A549 (cell line): ENCODE data around the gene CD68. TPM values are rescaled to one million over a fixed set of nuclear protein-coding genes. Genes with fewer than 3 reads are reported as not detected.

ENCODE experiments used
- ATAC-seq, 2 experiments: fragments of 200-7000 bp in 1 of 2; fragments of >200 bp in 1 of 2; cut with Nextera tagmentation in 1 of 2; cut with Tn5 transposase in 1 of 2; 3 replicates each; pipeline versions ENCODE4 v1.8.0 to v1.9.1; 2018 to 2020; ENCODE audit warnings: mild to moderate bottlenecking in 1 of 2, moderate library complexity in 1 of 2
- CTCF ChIA-PET: fragments of 300-600 bp; sonication (Branson Sonifier 250); formaldehyde crosslinking; extraction: SDS; loops from one replicate; lab custom pipeline; 2021; ENCODE audit warnings: antibody characterized with exemption, inconsistent platforms; lab: Yijun Ruan, JAX
- POLR2A ChIA-PET: fragments of 350-600 bp; formaldehyde crosslinking; extraction: SDS; loops from one replicate; lab custom pipeline; 2021; ENCODE audit warnings: antibody characterized with exemption, inconsistent platforms; lab: Yijun Ruan, JAX
- DNase-seq, 2 experiments: peaks; one replicate each; pipeline versions ENCODE4 v3.0.0 to v3.0.0-alpha.2; 2011 to 2016; ENCODE audit warnings: low read depth in 1 of 2, low spot score in 1 of 2
- FAIRE-seq: peaks from 2 replicates; lab custom pipeline; 2011; peaks lifted over from hg19 to GRCh38; lab: Jason Lieb, UNC
- H3K27ac ChIP-seq, 2 experiments: fragments of >200 bp; sonication (Bioruptor Twin); formaldehyde crosslinking; 3 replicates each; pipeline ENCODE4 v1.5.1; 2016 to 2017
- H3K4me1 ChIP-seq: fragments of >200 bp; sonication (Bioruptor Twin); formaldehyde crosslinking; 3 replicates; pipeline ENCODE4 v1.6.1; 2016
- H3K4me2 ChIP-seq: fragments of >200 bp; sonication (Bioruptor Twin); formaldehyde crosslinking; 3 replicates; pipeline ENCODE4 v1.6.1; 2016
- H3K4me3 ChIP-seq: fragments of >200 bp; sonication (Bioruptor Twin); formaldehyde crosslinking; 3 replicates; pipeline ENCODE4 v1.5.1; 2016
- H3K9me3 ChIP-seq: fragments of >200 bp; sonication (Bioruptor Twin); formaldehyde crosslinking; 3 replicates; pipeline ENCODE4 v1.6.1; 2016
- CBX2 ChIP-seq: fragments of 200-600 bp; sonication (generic); IDR thresholded peaks from 2 replicates; pipeline ENCODE4 v1.6.1; 2016; ENCODE audit warnings: low read depth, mild to moderate bottlenecking, borderline replicate concordance
- CHD2 ChIP-seq: fragments of 150-350 bp; IDR thresholded peaks from 2 replicates; pipeline ENCODE4 v1.6.1; 2014; ENCODE audit warnings: low read length; ENCODE audit not compliant: partially characterized antibody
- CHD4 ChIP-seq: fragments of 200-600 bp; sonication (generic); IDR thresholded peaks from 2 replicates; pipeline ENCODE4 v1.6.1; 2016; ENCODE audit warnings: antibody characterized with exemption, mild to moderate bottlenecking, borderline replicate concordance
- EHMT2 ChIP-seq: fragments of 200-600 bp; sonication (generic); IDR thresholded peaks from 2 replicates; pipeline ENCODE4 v1.6.1; 2016; ENCODE audit warnings: antibody characterized with exemption, low read depth, mild to moderate bottlenecking, moderate library complexity
- EP300 ChIP-seq, 2 experiments: fragments of >200 bp; sonication (Bioruptor Twin); formaldehyde crosslinking; IDR thresholded peaks; 2 replicates in 1 of 2; 3 replicates in 1 of 2; pipeline ENCODE4 v1.6.1; 2016 to 2017
- ESRRA ChIP-seq: fragments of 150-350 bp; IDR thresholded peaks from 2 replicates; pipeline ENCODE4 v1.6.1; 2014; ENCODE audit warnings: mild to moderate bottlenecking, low read length, borderline replicate concordance
- FOSB ChIP-seq: fragments of 250-450 bp; sonication (Bioruptor Pico); IDR thresholded peaks from 2 replicates; pipeline ENCODE4 v1.5.0; 2020; ENCODE audit warnings: mild to moderate bottlenecking, moderate library complexity
- HES2 ChIP-seq: fragments of >200 bp; sonication (Bioruptor Twin); formaldehyde crosslinking; IDR thresholded peaks from 2 replicates; pipeline ENCODE4 v1.6.1; 2016
- KDM5A ChIP-seq: fragments of 200-600 bp; sonication (generic); IDR thresholded peaks from 2 replicates; pipeline ENCODE4 v1.6.1; 2016; ENCODE audit warnings: antibody characterized with exemption, mild to moderate bottlenecking
- MAFK ChIP-seq: fragments of 450-650 bp; IDR thresholded peaks from 2 replicates; pipeline ENCODE4 v1.6.1; 2014; ENCODE audit not compliant: partially characterized antibody
- MAZ ChIP-seq: fragments of 150-350 bp; IDR thresholded peaks from 2 replicates; pipeline ENCODE4 v1.6.1; 2014; ENCODE audit warnings: antibody characterized with exemption, low read depth, low read length, borderline replicate concordance
- NFE2L2 ChIP-seq: fragments of 150-350 bp; conservative IDR thresholded peaks from 2 replicates; pipeline ENCODE4 v1.6.1; 2014; ENCODE audit warnings: low read length
- RAD21 ChIP-seq, 2 experiments: fragments of >200 bp in 1 of 2; sonication (Bioruptor Twin) in 1 of 2; formaldehyde crosslinking in 1 of 2; IDR thresholded peaks in 1 of 2; conservative IDR thresholded peaks in 1 of 2; 2 replicates in 1 of 2; 3 replicates in 1 of 2; pipeline ENCODE4 v1.6.1; 2012 to 2018; ENCODE audit warnings: inconsistent platforms in 1 of 2
- RNF2 ChIP-seq: fragments of 200-600 bp; sonication (generic); IDR thresholded peaks from 2 replicates; pipeline ENCODE4 v1.6.1; 2016; ENCODE audit warnings: low read depth, mild to moderate bottlenecking, antibody characterized with exemption, moderate library complexity, borderline replicate concordance
- ZFP36 ChIP-seq: fragments of 450-650 bp; IDR thresholded peaks from 2 replicates; pipeline ENCODE4 v1.6.1; 2014; ENCODE audit warnings: borderline replicate concordance; ENCODE audit not compliant: partially characterized antibody
- ZSCAN20 ChIP-seq: fragments of 250-450 bp; sonication (Bioruptor Pico); IDR thresholded peaks from 2 replicates; pipeline ENCODE4 v1.8.0; 2022; ENCODE audit warnings: mild to moderate bottlenecking, moderate library complexity
- WGBS: methylation state at CpG from one replicate; pipeline ENCODE4 v1.1.6; 2017; ENCODE audit errors: missing lambda C conversion rate; 5-methylcytosine and 5-hydroxymethylcytosine counted together
- polyA plus RNA-seq, 4 experiments: library from polyadenylated mRNA; depleted of rRNA in 3 of 4; stranded (reverse); fragments of >200 nt; fragmentation: RNase III in 1 of 4; extraction: RNeasy Plus Mini Kit Qiagen cat#74134 plus additional on column Dnase treatment in 1 of 4; gene quantifications; 2 replicates in 3 of 4; 3 replicates in 1 of 4; pipeline ENCODE4 v1.2.3, GENCODE V29; 2011 to 2017
- TF ChIP-seq, protein P1 (sequence below): fragments of 250-450 bp; sonication (Bioruptor Pico); IDR thresholded peaks from 2 replicates; pipeline ENCODE4 v1.5.0; 2020; ENCODE audit warnings: low read depth, mild to moderate bottlenecking, moderate library complexity
- TF ChIP-seq, protein P2 (sequence below): IDR thresholded peaks from 2 replicates; pipeline ENCODE4 v1.6.1; 2012
- TF ChIP-seq, protein P3 (sequence below): fragments of 250-450 bp; sonication (Bioruptor Pico); IDR thresholded peaks from 2 replicates; pipeline ENCODE4 v1.5.0; 2021; ENCODE audit warnings: mild to moderate bottlenecking, moderate library complexity, borderline replicate concordance
- TF ChIP-seq, protein P4 (sequence below): fragments of >200 bp; sonication (Bioruptor Twin); formaldehyde crosslinking; IDR thresholded peaks from 3 replicates; pipeline ENCODE4 v1.6.1; 2016
- TF ChIP-seq, protein P5 (sequence below): IDR thresholded peaks from 2 replicates; pipeline ENCODE4 v1.6.1; 2012; ENCODE audit warnings: low read depth, borderline replicate concordance

Gene CD68
- polyA plus RNA-seq, 2 of the 4 experiments (the other 2 are of a cell fraction), result 9.8 to 17.7 TPM

DNA sequence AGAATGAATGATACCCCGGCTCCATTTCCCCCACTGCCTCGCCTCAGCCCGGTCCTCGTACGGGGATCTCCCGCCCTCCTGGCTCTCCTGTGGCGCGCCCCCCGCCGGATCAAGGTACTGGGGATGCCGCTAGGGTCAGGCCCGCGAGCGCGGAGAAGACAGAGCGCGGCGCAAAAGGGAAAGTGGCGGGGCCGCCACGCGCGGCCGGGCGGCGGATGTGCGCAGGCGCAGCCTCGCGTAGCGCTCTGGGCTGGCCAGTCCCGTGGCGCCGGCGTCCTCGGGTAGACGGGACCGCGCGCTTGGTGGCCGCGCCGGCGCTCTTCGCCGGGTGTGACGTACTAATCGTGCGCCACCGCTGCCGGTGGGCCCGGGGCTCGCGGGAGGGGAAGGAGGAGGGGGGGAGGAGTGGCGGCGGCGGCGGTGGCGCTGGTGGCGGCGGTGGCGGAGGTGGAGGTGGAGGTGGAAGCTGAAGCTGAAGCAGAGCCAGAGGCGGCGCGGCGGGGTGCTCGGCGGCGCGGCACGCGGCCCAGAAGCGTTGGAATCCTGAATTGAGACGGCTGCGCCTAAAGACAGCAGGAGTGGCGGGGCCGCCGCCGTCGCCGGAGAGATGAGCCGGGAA lies 17.7 kb upstream of the CD68 start, which contains the start of gene SENP3 (continued):
- TF ChIP-seq, protein P1, sequence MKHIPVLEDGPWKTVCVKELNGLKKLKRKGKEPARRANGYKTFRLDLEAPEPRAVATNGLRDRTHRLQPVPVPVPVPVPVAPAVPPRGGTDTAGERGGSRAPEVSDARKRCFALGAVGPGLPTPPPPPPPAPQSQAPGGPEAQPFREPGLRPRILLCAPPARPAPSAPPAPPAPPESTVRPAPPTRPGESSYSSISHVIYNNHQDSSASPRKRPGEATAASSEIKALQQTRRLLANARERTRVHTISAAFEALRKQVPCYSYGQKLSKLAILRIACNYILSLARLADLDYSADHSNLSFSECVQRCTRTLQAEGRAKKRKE (CRISPR knock-in tag), result no peak
- TF ChIP-seq CBX2, result no peak
- TF ChIP-seq, protein P2, sequence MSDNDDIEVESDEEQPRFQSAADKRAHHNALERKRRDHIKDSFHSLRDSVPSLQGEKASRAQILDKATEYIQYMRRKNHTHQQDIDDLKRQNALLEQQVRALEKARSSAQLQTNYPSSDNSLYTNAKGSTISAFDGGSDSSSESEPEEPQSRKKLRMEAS, result peak; percentile 70
- TF ChIP-seq NFE2L2, result no peak
- TF ChIP-seq MAZ, result 0 out of 2 replicates have a peak, but pooled peaks have one; percentile 25
- TF ChIP-seq, protein P3, sequence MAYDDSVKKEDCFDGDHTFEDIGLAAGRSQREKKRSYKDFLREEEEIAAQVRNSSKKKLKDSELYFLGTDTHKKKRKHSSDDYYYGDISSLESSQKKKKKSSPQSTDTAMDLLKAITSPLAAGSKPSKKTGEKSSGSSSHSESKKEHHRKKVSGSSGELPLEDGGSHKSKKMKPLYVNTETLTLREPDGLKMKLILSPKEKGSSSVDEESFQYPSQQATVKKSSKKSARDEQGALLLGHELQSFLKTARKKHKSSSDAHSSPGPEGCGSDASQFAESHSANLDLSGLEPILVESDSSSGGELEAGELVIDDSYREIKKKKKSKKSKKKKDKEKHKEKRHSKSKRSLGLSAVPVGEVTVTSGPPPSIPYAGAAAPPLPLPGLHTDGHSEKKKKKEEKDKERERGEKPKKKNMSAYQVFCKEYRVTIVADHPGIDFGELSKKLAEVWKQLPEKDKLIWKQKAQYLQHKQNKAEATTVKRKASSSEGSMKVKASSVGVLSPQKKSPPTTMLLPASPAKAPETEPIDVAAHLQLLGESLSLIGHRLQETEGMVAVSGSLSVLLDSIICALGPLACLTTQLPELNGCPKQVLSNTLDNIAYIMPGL (CRISPR knock-in tag), result no peak
- TF ChIP-seq CHD2, result no peak
- no peak for TF ChIP-seq EHMT2
- TF ChIP-seq ZSCAN20 (CRISPR knock-in tag), result no peak
- no peak for TF ChIP-seq EP300 (IDR thresholded peaks at IDR 0.05)
- no peak for TF ChIP-seq MAFK
- TF ChIP-seq RNF2, result no peak
- TF ChIP-seq HES2, result no peak
- TF ChIP-seq CHD4, result no peak
- TF ChIP-seq, protein P4, sequence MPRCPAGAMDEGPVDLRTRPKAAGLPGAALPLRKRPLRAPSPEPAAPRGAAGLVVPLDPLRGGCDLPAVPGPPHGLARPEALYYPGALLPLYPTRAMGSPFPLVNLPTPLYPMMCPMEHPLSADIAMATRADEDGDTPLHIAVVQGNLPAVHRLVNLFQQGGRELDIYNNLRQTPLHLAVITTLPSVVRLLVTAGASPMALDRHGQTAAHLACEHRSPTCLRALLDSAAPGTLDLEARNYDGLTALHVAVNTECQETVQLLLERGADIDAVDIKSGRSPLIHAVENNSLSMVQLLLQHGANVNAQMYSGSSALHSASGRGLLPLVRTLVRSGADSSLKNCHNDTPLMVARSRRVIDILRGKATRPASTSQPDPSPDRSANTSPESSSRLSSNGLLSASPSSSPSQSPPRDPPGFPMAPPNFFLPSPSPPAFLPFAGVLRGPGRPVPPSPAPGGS, result peak; percentile 67; the same call in 1 of the 3 replicates
- TF ChIP-seq FOSB, result no peak
- TF ChIP-seq, protein P5, sequence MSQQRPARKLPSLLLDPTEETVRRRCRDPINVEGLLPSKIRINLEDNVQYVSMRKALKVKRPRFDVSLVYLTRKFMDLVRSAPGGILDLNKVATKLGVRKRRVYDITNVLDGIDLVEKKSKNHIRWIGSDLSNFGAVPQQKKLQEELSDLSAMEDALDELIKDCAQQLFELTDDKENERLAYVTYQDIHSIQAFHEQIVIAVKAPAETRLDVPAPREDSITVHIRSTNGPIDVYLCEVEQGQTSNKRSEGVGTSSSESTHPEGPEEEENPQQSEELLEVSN, result peak; percentile 67
- no peak for TF ChIP-seq RAD21 (conservative IDR thresholded peaks at IDR 0.05 in 1 of 2, IDR thresholded peaks at IDR 0.05 in 1 of 2)

DNA sequence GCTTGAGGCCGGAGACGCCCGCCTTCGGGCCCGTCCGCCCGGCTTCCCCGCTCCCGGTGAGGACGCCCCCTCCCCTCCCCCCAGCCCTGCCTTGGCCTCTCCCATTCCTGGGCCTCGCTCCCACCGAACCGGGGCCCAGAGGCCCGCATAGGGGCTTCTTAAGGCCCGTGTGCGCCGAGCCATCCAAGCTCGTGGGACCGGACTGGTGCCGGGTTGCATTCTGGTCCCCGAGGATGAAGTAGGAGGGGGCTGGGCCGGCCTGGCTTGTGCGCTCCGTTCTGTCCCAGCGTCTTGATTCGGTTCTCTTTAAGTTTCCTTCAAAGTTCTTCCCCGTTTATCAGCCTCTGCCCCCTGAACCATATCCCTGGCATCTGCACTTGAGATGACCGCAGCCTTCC lies 17.2 kb upstream of the CD68 start:
- TF ChIP-seq ESRRA (no peak), ZFP36 (no peak), KDM5A (peak; percentile 38; the same call in 1 of the 2 replicates)
- TF ChIP-seq, all 56 proteins: peak for 1
- Histone ChIP-seq H3K27ac (peak overlapping the region; percentile 90 to 97), H3K4me2 (peak overlapping the region; percentile 89), H3K4me1 (peaks cover 45% of the 10 kb centered on the region), H3K9me3 (no peaks in the 10 kb centered on the region), H3K4me3 (peak overlapping the region; percentile 77)
- ChIA-PET POLR2A (interaction anchor here (1.2 to 2.8 kb wide), 2 partner anchors 21 to 77 kb away, joined by 5 to 33 read pairs; partner anchors contain the start of genes MPDU1 and POLR2A), CTCF (interaction anchor here (0.6 to 11.3 kb wide), 15 partner anchors 8 to 233 kb away, joined by 4 to 232 read pairs (median 30); partner anchors contain the start of genes FGF11, NEURL4, NLGN2 and TMEM102)
- WGBS, result 2% methylated on average over 25 of the region's 28 CpGs
- DNase-seq (no peak), ATAC-seq (peak; percentile 0 to 7; a peak in 3 of 6 replicates), FAIRE-seq (no peak)
